Fibroblast of pulmonary artery (primary cell): ENCODE measurements around the gene S100A13.
"Not testable (repeated sequence)": the region's sequence is repeated elsewhere in the genome, so short reads cannot be mapped to it uniquely, and the experiment has no call there.

ENCODE experiments used
- DNase-seq: peaks from one replicate; pipeline ENCODE4 v3.0.0-alpha.2; 2010; ENCODE audit warnings: low read depth
- H3K4me3 ChIP-seq: replicated peaks from 2 replicates; pipeline ENCODE4 v1.5.1; 2011; ENCODE audit warnings: low read depth, mild to moderate bottlenecking, control low read depth, low read length, moderate library complexity
- CTCF ChIP-seq: IDR thresholded peaks from 2 replicates; pipeline ENCODE4 v1.5.1; 2011; ENCODE audit warnings: mild to moderate bottlenecking, control low read depth, low read length, inconsistent platforms; ENCODE audit errors: missing control alignments

The S100A13 gene

GRCh38 chr1:153647346-153647714, 20.0 kb upstream of the S100A13 start:
- no peak for TF ChIP-seq CTCF
- no peak for DNase-seq
- no peak overlapping the region for H3K4me3 ChIP-seq

GRCh38 chr1:153646672-153647345, 19.5 kb upstream of the S100A13 start:
- no peak for DNase-seq
- no peak for TF ChIP-seq CTCF
- H3K4me3 ChIP-seq = no peak overlapping the region

DNA sequence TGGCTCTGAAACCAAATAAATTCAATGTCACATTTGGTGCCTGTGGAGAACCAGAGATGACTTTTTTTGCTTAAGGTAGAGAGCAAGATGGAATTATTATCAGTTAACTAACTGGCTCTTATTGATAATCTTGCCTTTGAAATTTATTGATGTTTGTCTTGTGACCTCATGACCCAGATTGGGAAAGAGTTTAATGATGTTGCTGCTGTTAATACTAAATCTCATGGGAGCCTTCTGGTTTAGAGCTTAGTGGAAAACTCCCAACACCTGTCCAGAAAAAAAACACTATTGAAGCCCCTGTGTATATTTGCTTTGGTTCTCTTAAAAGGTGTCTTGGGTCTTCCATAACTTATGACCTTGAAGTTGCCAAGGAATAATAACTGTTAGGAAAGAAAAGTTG, 16.5 kb upstream of the S100A13 start:
- H3K4me3 ChIP-seq = no peak overlapping the region
- TF ChIP-seq CTCF = no peak
- no peak for DNase-seq

DNA sequence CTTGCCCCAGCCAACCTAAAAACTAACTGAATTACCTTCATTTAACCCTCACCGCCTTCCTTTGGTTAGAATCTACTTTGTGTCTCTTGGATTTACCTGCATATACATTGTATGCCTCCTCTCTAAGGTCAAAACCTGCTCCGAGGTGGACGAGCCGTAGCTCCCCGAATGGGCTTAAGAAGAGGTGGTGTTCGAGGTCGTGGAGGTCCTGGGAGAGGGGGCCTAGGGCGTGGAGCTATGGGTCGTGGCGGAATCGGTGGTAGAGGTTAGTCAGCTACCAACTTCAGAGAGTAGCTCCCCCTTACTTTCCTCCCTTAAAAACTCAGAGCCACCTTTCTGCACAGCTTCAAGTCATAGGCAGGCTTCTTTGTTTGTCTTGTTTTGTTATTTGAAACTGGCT, 15.8 kb upstream of the S100A13 start:
- no peak for DNase-seq
- H3K4me3 ChIP-seq = no peak overlapping the region
- no peak for TF ChIP-seq CTCF

- H3K4me3 ChIP-seq = no peak overlapping the region
- no peak for DNase-seq
- TF ChIP-seq CTCF = no peak
Observed at GRCh38 chr1:153642161-153642560, 14.9 kb upstream of the S100A13 start.

- no peak overlapping the region for H3K4me3 ChIP-seq
- DNase-seq = no peak
- TF ChIP-seq CTCF = no peak
Observed at GRCh38 chr1:153640861-153641260, 13.6 kb upstream of the S100A13 start.

- not testable (repeated sequence) for H3K4me3 ChIP-seq, DNase-seq
Observed at GRCh38 chr1:153640213-153640612, 12.9 kb upstream of the S100A13 start.

- DNase-seq = no peak
- H3K4me3 ChIP-seq = no peak overlapping the region
- no peak for TF ChIP-seq CTCF
Observed at GRCh38 chr1:153639280-153639679, 12.0 kb upstream of the S100A13 start.
